Endodermal cell (in vitro differentiated cells): ENCODE data around the gene IL17RC. TPM values are rescaled to one million over a fixed set of nuclear protein-coding genes. Genes with fewer than 3 reads are reported as not detected.

Experiments
- DNase-seq: peaks from one replicate; pipeline ENCODE4 v3.0.0-alpha.2; 2017
- H3K27ac ChIP-seq: 2 replicates; pipeline ENCODE4 v1.5.1; 2013; ENCODE audit warnings: mild to moderate bottlenecking, low read depth, low read length, moderate library complexity
- H3K27me3 ChIP-seq: 2 replicates; pipeline ENCODE4 v1.6.1; 2013; ENCODE audit warnings: mild to moderate bottlenecking, low read length, moderate library complexity; ENCODE audit not compliant: insufficient read depth, control insufficient read depth, poor library complexity, severe bottlenecking
- H3K36me3 ChIP-seq: 2 replicates; pipeline ENCODE4 v1.7.0; 2013; ENCODE audit warnings: mild to moderate bottlenecking, low read length, moderate library complexity; ENCODE audit not compliant: control insufficient read depth, insufficient read depth
- H3K4me1 ChIP-seq: one replicate; pipeline ENCODE4 v1.7.0; 2013; ENCODE audit warnings: low read length; ENCODE audit not compliant: control insufficient read depth, insufficient read depth
- H3K4me3 ChIP-seq: 2 replicates; pipeline ENCODE4 v1.5.1; 2013; ENCODE audit warnings: mild to moderate bottlenecking, low read length, moderate library complexity
- H3K9ac ChIP-seq: 2 replicates; pipeline ENCODE4 v1.6.1; 2013; ENCODE audit warnings: mild to moderate bottlenecking, low read length, moderate library complexity; ENCODE audit not compliant: poor library complexity, severe bottlenecking; ENCODE audit errors: extremely low read depth
- H3K9me3 ChIP-seq: 2 replicates; pipeline ENCODE4 v1.6.1; 2013; ENCODE audit warnings: mild to moderate bottlenecking, low read length, moderate library complexity; ENCODE audit not compliant: control insufficient read depth
- H3K27ac Mint-ChIP-seq: 2 replicates; pipeline ENCODE4 v1.8.0; 2020; ENCODE audit warnings: mixed read lengths
- H3K27me3 Mint-ChIP-seq: 2 replicates; pipeline ENCODE4 v1.8.0; 2021; ENCODE audit warnings: mild to moderate bottlenecking, mixed read lengths; ENCODE audit not compliant: insufficient read depth
- H3K36me3 Mint-ChIP-seq: 2 replicates; pipeline ENCODE4 v1.8.0; 2020; ENCODE audit warnings: low read depth, mixed read lengths
- H3K4me1 Mint-ChIP-seq: 2 replicates; pipeline ENCODE4 v1.8.0; 2020; ENCODE audit warnings: mixed read lengths
- H3K4me3 Mint-ChIP-seq: 2 replicates; pipeline ENCODE4 v1.8.0; 2020; ENCODE audit warnings: mild to moderate bottlenecking, moderate library complexity, mixed read lengths
- H3K9me3 Mint-ChIP-seq: 2 replicates; pipeline ENCODE4 v1.8.0; 2020; ENCODE audit warnings: mild to moderate bottlenecking, mixed read lengths
- WGBS, 2 experiments: methylation state at CpG; one replicate each; pipeline versions ENCODE4 v1.1.5 to v1.1.7; 2013; ENCODE audit warnings: missing lambda C conversion rate in 2 of 2, mixed read lengths in 1 of 2; ENCODE audit not compliant: insufficient coverage in 1 of 2, insufficient read length in 1 of 2; 5-methylcytosine and 5-hydroxymethylcytosine counted together
- total RNA-seq, 2 donors: library from RNA; stranded (reverse); fragmentation: NEBNext Ultra II Directional in 1 of 2; extraction: Animal tissue kit (Norgen Biotek cat#: 25700) in 1 of 2; gene quantifications; 2 replicates in 1 of 2; 3 replicates in 1 of 2; pipeline ENCODE4 v1.2.1, GENCODE V29; 2021
- TF ChIP-seq, protein P1 (sequence below): fragments of 200-600 bp; sonication (generic); conservative IDR thresholded peaks from 2 replicates; pipeline ENCODE4 v1.5.0; 2021; ENCODE audit warnings: antibody characterized with exemption, mild to moderate bottlenecking

IL17RC gene
- total RNA-seq, 2 donors from 2014 or later = 15.7 to 19.0 TPM

DNA sequence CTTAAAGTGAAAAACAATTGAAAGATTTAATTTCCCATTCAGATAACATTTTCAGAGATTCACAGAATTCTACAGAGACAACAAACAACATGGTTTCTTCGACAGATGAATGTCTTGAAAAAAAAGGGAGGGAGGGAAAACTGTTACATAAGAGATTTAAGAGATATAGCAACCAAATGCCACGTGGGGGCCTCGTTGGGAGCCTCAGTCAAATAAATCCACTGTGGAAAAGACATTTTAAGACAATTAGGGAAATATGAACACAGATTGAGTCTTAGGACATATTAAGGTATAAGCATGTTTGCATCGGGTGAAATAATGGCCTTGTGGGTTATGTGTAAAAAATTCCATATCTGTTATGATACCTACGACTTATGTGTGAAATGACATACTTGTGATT, 40.3 kb downstream of the IL17RC start:
- H3K36me3 ChIP-seq = no peaks in the 10 kb centered on the region
- 46 to 67% methylated on average over 2 to 4 of the region's 5 CpGs for WGBS, 2 experiments
- Mint-ChIP-seq H3K27me3 (peaks cover 9% of the 10 kb centered on the region), H3K27ac (no peak overlapping the region), H3K4me3 (no peak overlapping the region), H3K4me1 (peaks cover 13% of the 10 kb centered on the region), H3K9me3 (no peaks in the 10 kb centered on the region), H3K36me3 (peaks cover 5% of the 10 kb centered on the region)
- DNase-seq = no peak
- H3K4me1 ChIP-seq = no peaks in the 10 kb centered on the region
- no peaks in the 10 kb centered on the region for H3K9me3 ChIP-seq
- TF ChIP-seq, protein P1, sequence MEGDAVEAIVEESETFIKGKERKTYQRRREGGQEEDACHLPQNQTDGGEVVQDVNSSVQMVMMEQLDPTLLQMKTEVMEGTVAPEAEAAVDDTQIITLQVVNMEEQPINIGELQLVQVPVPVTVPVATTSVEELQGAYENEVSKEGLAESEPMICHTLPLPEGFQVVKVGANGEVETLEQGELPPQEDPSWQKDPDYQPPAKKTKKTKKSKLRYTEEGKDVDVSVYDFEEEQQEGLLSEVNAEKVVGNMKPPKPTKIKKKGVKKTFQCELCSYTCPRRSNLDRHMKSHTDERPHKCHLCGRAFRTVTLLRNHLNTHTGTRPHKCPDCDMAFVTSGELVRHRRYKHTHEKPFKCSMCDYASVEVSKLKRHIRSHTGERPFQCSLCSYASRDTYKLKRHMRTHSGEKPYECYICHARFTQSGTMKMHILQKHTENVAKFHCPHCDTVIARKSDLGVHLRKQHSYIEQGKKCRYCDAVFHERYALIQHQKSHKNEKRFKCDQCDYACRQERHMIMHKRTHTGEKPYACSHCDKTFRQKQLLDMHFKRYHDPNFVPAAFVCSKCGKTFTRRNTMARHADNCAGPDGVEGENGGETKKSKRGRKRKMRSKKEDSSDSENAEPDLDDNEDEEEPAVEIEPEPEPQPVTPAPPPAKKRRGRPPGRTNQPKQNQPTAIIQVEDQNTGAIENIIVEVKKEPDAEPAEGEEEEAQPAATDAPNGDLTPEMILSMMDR = no peak
- H3K4me3 ChIP-seq = no peak overlapping the region
- H3K9ac ChIP-seq = no peak overlapping the region
- no peak overlapping the region for H3K27ac ChIP-seq
- no peaks in the 10 kb centered on the region for H3K27me3 ChIP-seq

DNA sequence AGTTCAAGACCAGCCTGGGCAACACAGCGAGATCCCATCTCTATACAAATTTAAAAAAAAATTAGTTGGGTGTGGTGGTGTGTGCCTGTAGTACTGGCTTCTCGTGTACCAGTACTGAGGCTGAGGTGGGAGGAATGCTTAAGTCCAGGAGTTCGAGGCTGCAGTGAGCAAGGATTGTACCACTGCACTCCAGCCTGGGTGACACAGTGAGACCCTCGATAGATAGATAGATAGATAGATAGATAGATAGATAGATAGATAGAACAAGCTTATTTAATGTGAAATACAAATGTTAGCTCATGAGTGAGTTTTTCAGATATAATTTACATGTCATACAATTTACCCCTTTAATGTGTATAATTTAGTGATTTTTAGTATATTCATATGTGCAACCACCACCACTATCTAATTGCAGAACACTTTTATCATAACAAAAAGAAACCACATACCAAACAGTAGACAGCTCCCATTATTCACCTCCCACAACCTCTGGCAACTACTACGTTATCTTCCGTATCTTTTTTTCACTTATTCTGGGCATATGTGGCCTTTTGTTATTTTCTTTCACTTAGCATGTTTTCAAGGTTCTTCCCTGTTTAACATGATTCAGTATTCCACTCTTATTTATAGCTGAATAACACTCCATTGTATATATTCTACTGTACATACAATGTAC, 48.4 kb downstream of the IL17RC start:
- Mint-ChIP-seq H3K4me1 (no peaks in the 10 kb centered on the region), H3K27ac (no peak overlapping the region), H3K4me3 (no peak overlapping the region), H3K9me3 (no peaks in the 10 kb centered on the region), H3K27me3 (no peaks in the 10 kb centered on the region), H3K36me3 (peaks cover 53% of the 10 kb centered on the region)
- no peak overlapping the region for H3K9ac ChIP-seq
- no peaks in the 10 kb centered on the region for H3K27me3 ChIP-seq
- no peak for DNase-seq
- H3K4me1 ChIP-seq = no peaks in the 10 kb centered on the region
- H3K9me3 ChIP-seq = no peaks in the 10 kb centered on the region
- H3K4me3 ChIP-seq = no peak overlapping the region
- no peak overlapping the region for H3K27ac ChIP-seq
- peaks cover 49% of the 10 kb centered on the region for H3K36me3 ChIP-seq
- TF ChIP-seq, protein P1 = no peak
- WGBS, 2 experiments = 90 to 97% methylated on average over 5 to 6 of the region's 6 CpGs

DNA sequence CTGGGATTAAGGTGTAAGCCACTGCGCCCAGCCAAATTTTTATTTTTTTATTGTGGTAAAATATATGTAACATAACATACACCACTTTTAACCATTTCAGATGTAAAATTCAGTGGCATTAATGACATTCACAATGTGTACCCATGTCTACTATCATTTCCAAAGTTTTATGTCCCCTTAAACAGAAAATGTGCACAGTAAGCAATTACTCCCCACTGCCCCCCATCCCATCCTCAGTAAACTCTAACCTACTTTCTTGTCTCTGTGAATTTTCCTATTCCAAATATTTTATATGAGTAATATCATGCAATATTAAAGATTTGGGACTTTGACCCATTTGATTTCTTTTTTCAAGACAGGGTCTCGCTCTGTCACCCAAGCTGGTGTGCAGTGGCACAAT, 49.9 kb downstream of the IL17RC start:
- no peaks in the 10 kb centered on the region for H3K4me1 Mint-ChIP-seq
- no peak overlapping the region for H3K4me3 Mint-ChIP-seq
- WGBS, 2 experiments = 100% methylated on average over 1 of the region's 2 CpGs; no CpG with 5 or more reads in 1 of the 2 experiments
- H3K27me3 Mint-ChIP-seq = no peaks in the 10 kb centered on the region
- no peaks in the 10 kb centered on the region for H3K4me1 ChIP-seq
- no peak overlapping the region for H3K27ac ChIP-seq
- no peak overlapping the region for H3K4me3 ChIP-seq
- no peak overlapping the region for H3K9ac ChIP-seq
- H3K9me3 Mint-ChIP-seq = no peaks in the 10 kb centered on the region
- no peaks in the 10 kb centered on the region for H3K27me3 ChIP-seq
- H3K36me3 Mint-ChIP-seq = peaks cover 60% of the 10 kb centered on the region
- DNase-seq = no peak
- TF ChIP-seq, protein P1 = no peak
- H3K36me3 ChIP-seq = peaks cover 61% of the 10 kb centered on the region
- H3K9me3 ChIP-seq = no peaks in the 10 kb centered on the region
- H3K27ac Mint-ChIP-seq = no peak overlapping the region
